ENCODE measurements around the gene CYSTM1.
"Not testable (repeated sequence)": the region's sequence is repeated elsewhere in the genome, so short reads cannot be mapped to it uniquely, and the experiment has no call there.

CYSTM1 gene

DNA sequence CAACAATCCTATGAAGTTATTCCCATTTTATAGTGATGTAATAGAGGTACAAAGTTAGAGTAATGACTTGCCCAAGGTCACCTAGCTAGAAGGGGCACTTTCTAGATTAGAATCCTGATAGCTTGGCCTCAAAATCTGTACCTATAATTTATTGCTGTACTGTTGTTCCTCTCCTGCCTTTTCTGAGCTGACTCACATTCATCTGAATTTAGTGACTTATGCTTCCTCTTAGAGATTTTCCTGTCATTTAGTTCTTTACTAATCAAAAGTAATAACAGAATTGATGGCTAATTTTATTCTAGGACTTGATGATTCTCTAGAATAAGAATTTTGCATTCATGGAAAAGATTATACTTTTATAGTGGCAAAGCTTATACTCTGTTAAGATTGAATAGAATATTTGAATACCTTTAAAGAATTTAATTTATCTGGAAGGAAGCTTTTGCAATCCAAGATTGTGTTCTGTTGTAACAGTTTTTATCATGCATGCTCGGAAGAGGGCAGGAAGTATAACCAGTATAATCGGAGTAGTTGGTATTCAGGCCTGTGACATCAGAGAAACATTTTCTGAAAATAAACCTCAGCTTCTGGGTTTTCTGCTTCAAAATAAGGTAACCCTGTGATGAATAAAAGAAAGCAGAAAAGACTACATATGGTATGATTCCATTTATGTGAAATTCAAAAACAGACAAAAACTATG, 21.3 kb downstream of the CYSTM1 start:
- in situ Hi-C loops (cut with HindIII; ENCODE audit: low pct_ligation_motif_present, low pct_unique_long_range_greater_than_20kb, low sequenced_read_pairs), result no loop called here

DNA sequence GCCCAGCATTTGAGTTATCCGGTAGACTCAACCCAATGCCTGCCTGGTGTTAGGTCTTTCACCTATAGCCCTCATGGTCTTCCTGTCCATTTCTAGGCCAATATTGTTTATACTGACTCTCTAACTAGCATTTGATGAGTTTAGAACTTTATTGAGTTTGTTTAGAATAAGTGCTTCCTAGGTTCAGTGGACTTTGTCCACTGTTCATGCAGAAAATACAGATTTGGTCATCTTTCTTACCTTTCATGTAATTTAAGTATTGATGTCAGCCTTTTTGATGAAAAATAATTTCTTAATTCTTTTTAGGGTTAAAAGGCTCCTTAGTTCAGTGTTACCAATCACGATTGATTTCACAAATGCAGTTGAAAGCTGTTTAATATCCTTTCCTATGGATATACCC, 22.0 kb downstream of the CYSTM1 start:
- no peak for DNase-seq
- in situ Hi-C loops (cut with HindIII; ENCODE audit: low pct_ligation_motif_present, low pct_unique_long_range_greater_than_20kb, low sequenced_read_pairs), result no loop called here

More for the DNA sequence above, 21.3 kb downstream of the CYSTM1 start:
- DNase-seq, result no peak

DNA sequence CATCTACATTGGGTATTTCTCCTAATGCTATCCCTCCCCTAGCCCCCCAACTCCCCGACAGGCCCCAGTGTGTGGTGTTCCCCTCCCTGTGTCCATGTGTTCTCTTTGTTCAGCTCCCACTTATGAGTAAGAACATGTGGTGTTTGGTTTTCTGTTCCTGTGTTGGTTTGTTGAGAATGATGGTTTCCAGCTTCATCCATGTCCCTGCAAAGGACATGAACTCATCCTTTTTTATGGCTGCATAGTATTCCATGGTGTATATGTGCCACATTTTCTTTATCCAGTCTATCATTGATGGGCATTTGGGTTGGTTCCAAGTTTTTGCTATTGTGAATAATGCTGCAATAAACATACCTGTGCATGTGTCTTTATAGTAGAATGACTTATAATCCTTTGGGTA, 23.9 kb downstream of the CYSTM1 start:
- in situ Hi-C loops (cut with HindIII; ENCODE audit: low pct_ligation_motif_present, low pct_unique_long_range_greater_than_20kb, low sequenced_read_pairs); DNase-seq: not testable (repeated sequence)

DNA sequence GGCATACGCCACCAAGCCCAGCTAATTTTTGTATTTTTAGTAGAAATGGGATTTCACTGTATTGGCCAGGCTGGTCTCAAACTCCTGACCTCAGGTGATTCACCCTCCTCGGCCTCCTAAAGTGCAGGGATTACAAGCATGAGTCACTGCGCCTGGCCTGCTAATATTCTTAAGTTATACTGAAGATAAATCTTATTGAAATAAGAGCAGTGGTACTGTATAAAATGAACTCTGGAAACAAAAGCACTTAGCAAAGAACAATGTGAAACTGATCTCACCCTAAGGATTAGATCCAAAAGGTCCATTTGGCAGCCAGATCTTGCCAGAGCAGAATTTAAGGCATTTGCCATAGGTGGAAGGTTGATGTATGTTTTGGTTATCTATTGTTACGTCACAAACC, 27.1 kb downstream of the CYSTM1 start:
- in situ Hi-C loops (cut with HindIII; ENCODE audit: low pct_ligation_motif_present, low pct_unique_long_range_greater_than_20kb, low sequenced_read_pairs), result no loop called here
- peak; percentile 24 for DNase-seq

DNA sequence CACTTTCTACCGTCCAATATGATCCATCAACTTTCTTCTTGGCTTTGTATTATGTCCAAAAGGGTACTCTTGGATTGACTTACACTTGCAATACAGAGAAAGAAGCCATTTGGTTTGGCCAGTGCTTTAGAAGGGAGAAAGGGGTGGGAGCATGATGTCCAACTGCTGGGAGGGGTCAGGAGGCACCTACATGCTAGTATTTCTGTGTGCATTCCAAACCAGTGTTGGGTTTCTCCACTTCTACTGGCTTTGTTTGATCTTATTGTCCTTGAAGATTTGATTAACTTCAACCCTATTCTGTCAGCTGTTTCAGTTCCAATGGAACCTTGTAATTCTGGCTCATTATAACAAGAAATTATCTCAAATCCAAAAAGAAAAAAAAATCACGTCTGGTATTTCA, 27.6 kb downstream of the CYSTM1 start:
- DNase-seq, result no peak
- in situ Hi-C loops (cut with HindIII; ENCODE audit: low pct_ligation_motif_present, low pct_unique_long_range_greater_than_20kb, low sequenced_read_pairs), result no loop called here

DNA sequence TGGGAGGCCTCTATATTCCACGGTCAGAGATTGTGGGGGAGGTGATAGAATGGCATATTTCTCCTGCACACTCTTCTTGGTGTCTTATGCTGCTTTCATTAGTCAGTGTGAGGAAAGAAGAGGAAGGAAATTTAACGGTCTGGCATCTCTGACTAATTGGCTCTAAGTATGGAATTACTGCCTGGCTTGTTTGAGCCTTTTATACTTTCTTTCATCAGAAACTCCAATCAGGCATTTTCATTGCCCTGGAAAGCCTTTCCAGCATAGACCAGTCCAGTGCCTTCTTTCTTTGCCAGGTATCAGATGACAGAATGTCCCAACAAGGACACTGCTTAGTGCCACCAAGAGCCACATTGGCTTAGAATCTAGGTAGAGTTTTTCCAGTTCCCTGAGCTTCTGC, 30.2 kb downstream of the CYSTM1 start:
- no peak for DNase-seq
- in situ Hi-C loops (cut with HindIII; ENCODE audit: low pct_ligation_motif_present, low pct_unique_long_range_greater_than_20kb, low sequenced_read_pairs), result no loop called here

DNA sequence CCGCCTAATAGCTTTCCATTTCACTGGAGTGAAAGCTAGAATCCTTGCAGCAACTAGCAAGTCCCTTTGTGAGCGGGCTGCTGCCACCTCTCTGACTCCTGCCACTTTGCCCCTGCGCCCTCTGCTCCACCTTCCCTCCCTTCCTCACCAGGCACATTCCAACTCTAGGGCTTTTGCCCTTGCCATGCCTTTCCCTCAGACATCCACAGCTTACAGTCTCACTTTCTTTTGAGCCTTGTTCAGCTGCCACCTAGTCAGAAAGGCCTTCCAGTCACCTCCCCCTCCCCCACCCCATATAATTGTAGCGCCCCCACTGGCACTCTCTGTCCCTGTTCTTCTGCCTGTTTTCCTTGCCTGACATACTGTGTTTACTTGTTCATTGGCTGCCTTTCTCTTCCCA, 31.0 kb downstream of the CYSTM1 start:
- DNase-seq, result no peak

DNA sequence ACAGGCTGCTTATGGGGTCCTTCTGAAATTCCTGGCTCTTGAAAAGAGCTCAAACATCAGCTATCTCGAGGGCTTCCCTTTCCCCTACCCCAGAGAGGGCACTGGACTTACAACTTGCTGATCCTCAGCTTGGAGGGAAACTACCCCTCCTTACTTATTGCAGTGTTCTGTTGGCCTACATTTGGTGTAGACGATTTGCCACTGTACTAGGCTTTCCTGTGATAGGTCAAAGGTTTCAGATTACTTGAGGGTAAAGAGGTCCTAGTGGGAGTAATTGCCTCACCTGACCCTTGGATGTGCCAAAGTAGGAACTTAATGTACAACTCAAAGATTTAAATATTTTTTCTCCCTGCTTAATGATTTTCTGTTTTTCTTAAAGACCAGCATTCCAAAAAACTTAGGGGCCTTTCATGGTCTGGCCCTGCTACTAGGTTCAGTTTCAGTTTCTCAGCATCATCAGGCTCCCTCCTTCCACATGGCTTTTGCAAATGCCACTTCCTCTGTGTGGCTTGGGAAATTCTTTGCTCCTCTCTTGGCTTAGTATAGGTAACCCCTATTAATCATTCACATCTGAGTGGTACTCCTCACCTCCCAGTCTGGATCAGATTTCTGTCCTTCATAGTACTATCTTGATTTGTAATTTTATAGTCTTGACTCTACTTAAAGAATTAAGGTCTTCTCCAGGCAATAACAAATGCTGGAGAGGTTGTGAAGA, 32.4 kb downstream of the CYSTM1 start:
- DNase-seq, result peak; percentile 65
- in situ Hi-C loops (cut with HindIII; ENCODE audit: low pct_ligation_motif_present, low pct_unique_long_range_greater_than_20kb, low sequenced_read_pairs), result no loop called here

More for the DNA sequence above, 31.0 kb downstream of the CYSTM1 start:
- in situ Hi-C loops (cut with HindIII; ENCODE audit: low pct_ligation_motif_present, low pct_unique_long_range_greater_than_20kb, low sequenced_read_pairs), result no loop called here

DNA sequence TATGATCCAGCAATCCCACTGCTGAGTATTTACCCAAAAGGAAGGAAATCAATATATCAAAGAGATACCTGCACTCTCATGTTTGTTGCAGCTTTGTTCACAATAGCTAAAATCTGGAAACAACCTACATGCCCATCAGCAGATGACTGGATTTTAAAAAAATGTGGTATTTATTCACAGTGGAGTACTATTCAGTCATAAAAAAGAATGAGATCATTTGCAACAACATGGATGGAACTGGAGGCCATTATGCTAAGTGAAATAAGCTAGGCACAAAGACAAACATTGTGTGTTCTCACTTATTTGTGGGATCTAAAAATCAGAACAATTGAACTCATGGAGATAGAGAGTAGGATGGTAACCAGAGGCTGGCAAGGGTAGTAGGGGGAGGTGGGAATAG, 33.1 kb downstream of the CYSTM1 start:
- DNase-seq, result no peak
- in situ Hi-C loops (cut with HindIII; ENCODE audit: low pct_ligation_motif_present, low pct_unique_long_range_greater_than_20kb, low sequenced_read_pairs), result no loop called here

DNA sequence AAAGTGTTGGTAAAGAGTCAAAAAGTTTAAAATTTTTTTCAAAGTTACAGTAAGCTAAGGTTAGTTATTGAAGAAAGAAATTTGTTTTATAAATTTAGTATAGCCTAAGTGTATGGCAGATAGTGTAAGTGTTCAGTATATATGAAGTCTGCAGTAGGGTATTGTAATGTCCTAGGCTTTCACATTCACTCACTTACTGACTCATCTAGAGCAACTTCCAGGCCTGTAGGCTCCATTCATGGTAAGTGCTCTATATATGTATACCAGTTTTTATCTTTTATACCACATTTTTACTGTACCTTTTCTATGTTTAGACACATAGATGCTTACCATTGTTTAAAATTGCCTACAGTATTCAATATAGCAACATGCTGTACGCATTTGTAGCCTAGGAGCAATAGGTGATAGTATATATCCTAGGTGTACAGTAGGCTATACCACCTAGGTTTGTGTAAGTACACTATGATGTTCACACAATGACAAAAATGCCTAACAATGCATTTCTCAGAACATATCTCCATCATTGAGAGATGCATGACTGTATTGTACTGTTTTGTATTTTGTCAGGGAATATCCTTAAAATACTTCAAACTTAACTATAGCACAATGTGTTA, 38.5 kb downstream of the CYSTM1 start:
- DNase-seq, result no peak
- in situ Hi-C loops (cut with HindIII; ENCODE audit: low pct_ligation_motif_present, low pct_unique_long_range_greater_than_20kb, low sequenced_read_pairs), result no loop called here

DNA sequence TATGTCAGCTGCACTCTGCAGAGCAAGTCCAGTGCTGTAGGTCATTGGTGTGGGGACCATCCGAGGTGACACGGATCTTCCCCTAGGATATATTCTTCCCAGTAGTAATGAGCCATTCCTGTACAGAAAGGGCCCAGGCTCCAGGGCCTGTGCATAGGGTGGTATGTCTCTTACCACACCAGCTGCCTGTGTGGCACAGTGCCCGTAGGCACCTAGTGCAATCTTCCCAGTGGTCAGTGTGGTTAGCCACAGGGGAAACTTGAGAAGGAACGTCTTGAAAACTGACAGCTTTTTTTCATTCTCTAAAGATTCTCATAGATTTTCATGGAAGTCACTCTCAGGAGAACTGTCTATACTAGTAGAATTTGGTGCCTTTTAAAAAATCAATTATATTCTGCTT, 39.8 kb downstream of the CYSTM1 start:
- in situ Hi-C loops (cut with HindIII; ENCODE audit: low pct_ligation_motif_present, low pct_unique_long_range_greater_than_20kb, low sequenced_read_pairs), result no loop called here
- DNase-seq, result peak; percentile 86

DNA sequence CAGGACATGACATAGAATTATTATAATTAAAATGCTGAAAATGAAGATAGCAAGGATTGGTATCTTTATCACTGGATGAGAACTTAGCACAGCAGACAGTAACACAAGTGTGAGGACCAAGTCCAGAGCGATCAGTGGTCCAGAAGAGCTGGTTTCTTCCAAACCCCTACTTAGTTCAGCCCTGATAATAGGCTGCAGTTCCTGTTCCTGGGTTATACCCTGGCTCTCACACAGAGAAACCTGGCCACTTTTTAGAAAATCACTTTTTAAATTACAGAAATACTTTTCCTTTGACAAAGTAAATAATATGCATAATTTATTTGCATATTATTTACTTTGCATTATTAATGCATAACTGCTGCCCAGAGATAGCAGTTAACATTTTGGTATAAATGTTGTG, 40.3 kb downstream of the CYSTM1 start:
- DNase-seq, result no peak
- in situ Hi-C loops (cut with HindIII; ENCODE audit: low pct_ligation_motif_present, low pct_unique_long_range_greater_than_20kb, low sequenced_read_pairs), result no loop called here

DNA sequence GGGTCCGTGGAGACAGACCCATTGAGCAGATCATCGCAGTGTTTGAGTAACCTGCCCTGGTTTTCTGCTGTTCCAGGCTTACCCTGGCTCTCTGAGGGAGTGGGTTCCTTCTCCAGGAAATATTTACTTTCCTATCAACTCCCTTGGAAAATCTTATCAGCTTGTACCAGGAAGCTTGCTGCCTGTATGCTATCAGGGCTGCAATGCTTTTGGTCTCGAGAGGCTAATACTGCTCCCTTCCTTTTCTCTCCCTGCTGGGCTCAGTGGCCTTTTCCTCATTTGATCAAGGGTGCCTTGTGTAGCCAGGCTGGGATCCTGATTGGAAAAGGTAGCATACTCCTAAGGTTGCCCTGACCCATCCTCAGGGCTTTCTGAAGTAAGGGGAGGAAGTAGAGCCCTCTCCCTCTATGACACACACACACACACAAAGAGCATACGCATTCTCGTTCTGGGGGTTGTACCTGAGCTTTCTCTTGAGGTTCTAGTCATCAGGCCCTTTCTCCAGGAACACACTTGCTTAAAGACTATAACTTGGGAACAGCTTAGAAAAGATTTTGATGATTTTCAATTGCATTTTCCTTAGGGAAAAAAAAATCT, 41.6 kb downstream of the CYSTM1 start:
- DNase-seq, result no peak
- in situ Hi-C loops (cut with HindIII; ENCODE audit: low pct_ligation_motif_present, low pct_unique_long_range_greater_than_20kb, low sequenced_read_pairs), result no loop called here

DNA sequence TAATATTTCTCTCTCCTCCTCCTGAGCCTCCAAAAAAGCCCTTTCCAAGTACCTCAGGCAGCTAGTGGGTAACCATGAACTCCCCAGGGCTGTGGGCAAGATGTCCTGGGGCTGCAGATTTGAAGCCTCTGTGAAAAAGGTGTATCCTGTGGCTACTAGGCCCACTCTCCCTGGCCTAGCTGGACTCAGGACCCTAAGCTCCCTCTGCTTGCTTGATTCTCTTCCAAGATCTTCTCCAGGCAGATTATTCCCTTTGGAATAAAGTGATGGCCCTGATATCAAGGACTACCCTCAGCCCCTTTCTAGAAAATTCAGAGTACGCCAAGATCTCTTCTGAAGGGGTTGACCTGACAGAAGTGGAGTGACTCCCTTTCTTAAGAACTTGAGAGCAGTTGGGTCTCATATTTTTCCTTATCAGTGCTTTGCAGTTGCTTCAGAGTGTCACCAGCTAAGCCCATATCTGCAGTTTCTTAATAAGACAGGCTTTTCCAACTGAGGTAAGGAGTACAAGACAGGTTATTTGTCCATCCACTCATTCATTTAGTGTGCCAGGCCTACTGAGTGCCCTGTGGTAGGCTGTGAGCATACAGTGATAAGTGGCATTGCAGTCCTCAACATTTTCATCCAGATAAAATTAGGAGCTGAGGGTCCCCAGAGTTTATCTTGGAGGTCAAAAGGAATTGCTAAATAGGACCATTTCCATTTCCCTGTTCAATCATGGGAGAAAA, 42.5 kb downstream of the CYSTM1 start:
- in situ Hi-C loops (cut with HindIII; ENCODE audit: low pct_ligation_motif_present, low pct_unique_long_range_greater_than_20kb, low sequenced_read_pairs), result no loop called here
- DNase-seq, result no peak

DNA sequence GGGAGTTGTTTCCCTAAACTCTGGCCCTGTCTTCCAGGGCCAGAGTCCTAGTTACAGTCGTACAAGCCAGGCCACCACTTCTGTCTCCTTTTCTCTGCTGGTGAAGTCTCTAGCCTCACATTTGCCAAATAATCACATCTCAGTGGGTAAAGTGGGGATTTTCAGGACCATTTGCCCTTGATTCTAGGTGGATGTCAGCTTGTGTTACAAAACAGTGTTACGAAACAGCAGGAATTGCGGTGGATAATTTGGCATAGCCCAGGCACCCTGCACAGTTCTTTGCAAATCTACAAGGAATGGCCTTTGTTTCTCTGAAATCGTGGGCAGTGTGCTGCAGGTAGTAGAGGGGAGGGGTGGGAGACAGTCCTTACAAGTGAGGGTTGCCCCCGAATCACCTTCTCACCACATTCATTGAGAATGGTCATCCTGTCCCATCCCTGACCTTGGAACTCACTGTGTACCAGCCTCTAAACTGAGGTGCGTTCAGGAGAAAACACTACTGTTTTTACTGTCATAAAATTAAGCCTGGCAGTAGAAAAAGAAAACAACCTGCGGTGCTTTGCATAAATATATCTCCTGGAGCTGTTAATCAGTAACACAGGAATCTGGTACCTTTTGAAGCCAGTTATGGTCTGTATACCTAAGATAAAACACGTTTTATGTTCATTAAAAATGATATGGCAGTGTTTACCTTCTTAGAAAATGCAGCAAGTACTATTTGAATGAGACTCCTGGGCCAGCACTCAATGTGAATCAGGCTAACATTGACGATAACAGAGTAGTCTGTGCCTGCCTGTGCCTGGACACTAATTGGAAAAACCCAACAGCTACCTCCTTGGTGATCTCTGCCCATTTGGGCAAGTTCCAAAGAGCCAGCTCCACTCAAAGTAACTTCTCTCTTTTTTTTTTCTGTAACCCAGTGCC, 44.3 kb downstream of the CYSTM1 start:
- in situ Hi-C loops (cut with HindIII; ENCODE audit: low pct_ligation_motif_present, low pct_unique_long_range_greater_than_20kb, low sequenced_read_pairs), result no loop called here
- no peak for DNase-seq

DNA sequence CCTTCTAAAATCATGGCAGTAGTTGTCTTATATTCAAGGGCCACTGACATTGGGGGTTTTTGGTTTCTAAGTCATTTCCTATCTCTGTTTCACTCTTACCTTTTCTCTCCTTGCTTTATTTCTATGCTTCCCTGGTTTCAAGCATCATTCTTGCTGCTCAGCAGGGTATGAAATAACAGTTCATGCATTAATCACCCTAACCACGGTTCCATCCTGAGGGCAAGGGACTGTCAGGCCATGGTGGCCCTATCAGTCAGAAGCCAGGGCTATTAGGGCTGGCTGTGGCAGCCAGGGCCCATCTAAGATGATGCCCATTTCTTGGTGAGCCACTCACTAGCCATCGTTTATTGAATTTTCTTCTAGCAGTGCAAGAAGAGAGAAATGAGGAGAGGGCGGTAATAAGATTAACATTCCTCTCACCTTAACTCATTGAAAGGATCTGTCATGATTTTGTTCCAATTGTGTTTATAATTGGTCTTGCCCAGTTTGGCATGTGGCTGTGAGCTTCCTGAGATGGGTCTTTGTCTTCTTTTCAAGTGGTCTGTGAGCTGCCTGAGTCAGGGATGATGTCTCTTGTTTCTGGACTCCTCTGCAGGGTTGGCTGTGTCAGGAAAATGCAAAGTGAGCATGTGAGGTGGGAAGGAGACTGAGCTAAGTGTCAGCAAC, 45.2 kb downstream of the CYSTM1 start:
- in situ Hi-C loops (cut with HindIII; ENCODE audit: low pct_ligation_motif_present, low pct_unique_long_range_greater_than_20kb, low sequenced_read_pairs), result no loop called here
- DNase-seq, result peak; percentile 72

DNA sequence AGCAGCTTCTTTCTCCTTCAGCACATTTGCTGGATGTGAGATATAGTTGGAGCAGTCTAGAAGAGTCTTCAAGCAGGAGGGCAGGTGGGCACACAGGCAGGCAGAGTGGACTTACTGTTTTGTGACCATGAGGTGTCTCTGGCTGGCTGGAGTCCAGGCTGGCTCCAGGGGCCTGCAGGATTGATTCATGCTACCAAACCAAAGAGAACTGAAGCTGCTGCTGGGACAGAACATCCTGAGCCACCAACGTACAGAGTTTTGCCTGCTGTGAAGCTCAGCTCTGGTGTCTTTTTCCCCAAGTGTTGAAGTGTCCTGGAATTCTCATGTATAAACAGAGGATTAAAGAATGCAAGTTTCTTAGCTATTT, 45.7 kb downstream of the CYSTM1 start:
- in situ Hi-C loops (cut with HindIII; ENCODE audit: low pct_ligation_motif_present, low pct_unique_long_range_greater_than_20kb, low sequenced_read_pairs), result no loop called here
- no peak for DNase-seq
